ENCODE data around the gene OR10G3. TPM values are rescaled to one million over a fixed set of nuclear protein-coding genes. Genes with fewer than 3 reads are reported as not detected.
A peak's percentile ranks its signal among the peaks of the same experiment; 100 is the strongest.

The OR10G3 gene
- total and polyA plus RNA-seq, 9 donors: 0.13 TPM; not detected in 8

GRCh38 chr14:21536418-21537089 is 43.3 kb downstream of the OR10G3 start:
- Histone ChIP-seq H3K9me3 (replicated peaks; ENCODE audit: control insufficient read depth, low read depth, low read length) (no peaks in the 10 kb centered on the region), H3K27me3 (ENCODE audit: control insufficient read depth, insufficient read depth, low read length) (peaks cover 22% of the 10 kb centered on the region), H3K27ac (ENCODE audit: low read length) (no peak overlapping the region), H3K36me3 (ENCODE audit: control insufficient read depth, insufficient read depth, low read length) (no peaks in the 10 kb centered on the region), H3K4me3 (ENCODE audit: low read length) (peak overlapping the region; percentile 12), H3K4me1 (ENCODE audit: control insufficient read depth, insufficient read depth, low read length) (peaks cover 4% of the 10 kb centered on the region)
- DNase-seq: peak; percentile 35
- WGBS (ENCODE audit: insufficient coverage): 2% methylated on average over 11 of the region's 25 CpGs

DNA sequence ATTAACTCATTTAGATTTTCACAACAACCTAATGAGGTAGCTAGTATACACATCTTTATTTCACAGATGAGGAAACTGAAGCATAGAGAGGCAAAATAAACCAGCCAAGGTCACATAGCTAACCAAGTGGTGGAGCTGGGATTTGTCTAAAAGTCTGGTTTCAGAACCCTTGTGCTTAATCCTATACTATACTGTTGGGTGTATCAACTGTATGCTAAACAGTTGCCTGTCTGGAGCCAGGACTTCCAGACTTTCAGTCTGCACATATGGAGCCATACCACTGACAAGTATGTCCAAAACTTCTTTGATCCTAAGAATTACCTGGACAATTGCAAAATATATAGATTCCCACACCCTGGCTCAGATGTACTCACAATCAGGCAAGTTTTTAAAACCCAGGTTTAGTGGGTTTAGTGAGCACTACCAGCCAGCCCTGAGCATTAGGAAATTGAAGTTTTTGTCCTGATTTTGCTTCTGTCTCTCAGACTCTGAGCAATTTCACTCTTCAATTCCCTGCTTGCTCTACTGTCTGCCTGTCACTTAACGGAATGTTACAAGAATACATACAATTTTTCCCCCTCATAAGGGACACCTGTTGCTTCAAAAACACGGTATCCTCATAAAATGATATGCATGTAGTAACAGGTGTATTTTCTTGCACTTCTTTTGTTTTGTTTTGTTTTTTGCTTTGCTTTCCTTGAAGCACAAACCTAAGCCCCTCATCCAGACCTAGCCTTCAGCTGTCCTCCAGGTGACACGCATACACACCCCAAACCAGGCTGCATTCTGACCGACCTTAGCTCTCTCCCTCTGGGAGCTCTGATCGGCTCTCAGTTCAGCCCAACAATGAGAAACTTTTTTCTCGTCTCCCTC is 44.1 kb downstream of the OR10G3 start:
- H3K27me3 ChIP-seq (ENCODE audit: control insufficient read depth, insufficient read depth, low read length): peaks cover 22% of the 10 kb centered on the region
- H3K27ac ChIP-seq (ENCODE audit: low read length): no peak overlapping the region
- 33% methylated on average over 1 of the region's 6 CpGs for WGBS (ENCODE audit: insufficient coverage)
- peak overlapping the region; percentile 12 for H3K4me3 ChIP-seq (ENCODE audit: low read length)
- DNase-seq: no peak
- H3K9me3 ChIP-seq (replicated peaks; ENCODE audit: control insufficient read depth, low read depth, low read length): no peaks in the 10 kb centered on the region
- H3K4me1 ChIP-seq (ENCODE audit: control insufficient read depth, insufficient read depth, low read length): peaks cover 4% of the 10 kb centered on the region
- H3K36me3 ChIP-seq (ENCODE audit: control insufficient read depth, insufficient read depth, low read length): no peaks in the 10 kb centered on the region

DNA sequence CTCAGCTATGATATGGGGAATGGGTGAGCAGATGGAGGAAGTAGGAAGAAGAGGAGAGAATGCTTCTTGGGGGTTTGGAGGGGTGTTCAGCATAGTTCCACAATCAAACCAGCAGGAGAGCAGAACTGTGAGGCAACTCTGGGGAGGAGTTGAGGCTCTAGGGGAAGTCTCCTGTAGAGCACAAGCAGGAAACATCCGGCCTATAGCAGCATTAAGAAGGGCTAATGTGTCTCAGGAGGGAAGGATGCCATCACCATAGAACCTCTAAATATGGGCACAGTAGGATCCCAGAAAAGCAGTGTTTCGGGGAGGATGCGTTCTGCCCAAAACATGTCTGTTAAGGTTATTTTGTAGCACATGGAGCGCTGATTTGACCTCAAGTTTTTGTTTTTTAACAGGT is 45.3 kb downstream of the OR10G3 start:
- H3K27me3 ChIP-seq (ENCODE audit: control insufficient read depth, insufficient read depth, low read length): peaks cover 22% of the 10 kb centered on the region

DNA sequence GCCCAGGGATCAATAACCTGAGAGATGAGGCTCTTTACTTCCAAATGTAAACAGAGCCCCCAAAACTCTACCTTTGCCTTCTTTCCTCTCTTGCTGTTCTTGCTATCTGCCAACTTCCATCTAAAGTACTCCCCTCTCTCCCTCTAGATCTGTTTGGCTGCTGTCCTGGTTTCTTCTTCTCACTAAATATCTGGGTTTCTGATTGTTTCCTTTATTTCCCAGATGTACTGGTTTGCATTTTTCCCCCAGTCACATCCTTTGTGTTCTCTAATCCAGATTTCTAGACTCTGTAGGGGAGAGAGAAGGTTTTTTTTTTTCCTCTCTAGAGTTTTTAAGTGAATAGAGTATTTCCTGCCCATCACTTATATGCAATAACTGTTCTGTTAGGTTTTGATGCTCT is 46.6 kb downstream of the OR10G3 start:
- H3K4me1 ChIP-seq (ENCODE audit: control insufficient read depth, insufficient read depth, low read length): peaks cover 4% of the 10 kb centered on the region
- H3K27ac ChIP-seq (ENCODE audit: low read length): no peak overlapping the region
- H3K36me3 ChIP-seq (ENCODE audit: control insufficient read depth, insufficient read depth, low read length): no peaks in the 10 kb centered on the region
- no peaks in the 10 kb centered on the region for H3K9me3 ChIP-seq (replicated peaks; ENCODE audit: control insufficient read depth, low read depth, low read length)
- no peak overlapping the region for H3K4me3 ChIP-seq (ENCODE audit: low read length)
- no peak for DNase-seq
- H3K27me3 ChIP-seq (ENCODE audit: control insufficient read depth, insufficient read depth, low read length): peaks cover 22% of the 10 kb centered on the region

More for the DNA sequence above, 45.3 kb downstream of the OR10G3 start:
- WGBS (ENCODE audit: insufficient coverage): 57% methylated on average over 1 of the region's 4 CpGs
- DNase-seq: no peak
- Histone ChIP-seq H3K27ac (ENCODE audit: low read length) (no peak overlapping the region), H3K9me3 (replicated peaks; ENCODE audit: control insufficient read depth, low read depth, low read length) (no peaks in the 10 kb centered on the region), H3K4me1 (ENCODE audit: control insufficient read depth, insufficient read depth, low read length) (peaks cover 4% of the 10 kb centered on the region), H3K4me3 (ENCODE audit: low read length) (no peak overlapping the region), H3K36me3 (ENCODE audit: control insufficient read depth, insufficient read depth, low read length) (no peaks in the 10 kb centered on the region)

GRCh38 chr14:21529515-21529914 is 50.4 kb downstream of the OR10G3 start:
- H3K27me3 ChIP-seq (ENCODE audit: control insufficient read depth, insufficient read depth, low read length): peaks cover 3% of the 10 kb centered on the region
- no peaks in the 10 kb centered on the region for H3K9me3 ChIP-seq (replicated peaks; ENCODE audit: control insufficient read depth, low read depth, low read length)
- DNase-seq: no peak
- peaks cover 12% of the 10 kb centered on the region for H3K4me1 ChIP-seq (ENCODE audit: control insufficient read depth, insufficient read depth, low read length)
- H3K27ac ChIP-seq (ENCODE audit: low read length): no peak overlapping the region
- H3K36me3 ChIP-seq (ENCODE audit: control insufficient read depth, insufficient read depth, low read length): peaks cover 4% of the 10 kb centered on the region
- no CpG with 5 or more reads among the region's 1 CpG for WGBS (ENCODE audit: insufficient coverage)
- no peak overlapping the region for H3K4me3 ChIP-seq (ENCODE audit: low read length)

- Histone ChIP-seq H3K27me3 (ENCODE audit: control insufficient read depth, insufficient read depth, low read length) (no peaks in the 10 kb centered on the region), H3K36me3 (ENCODE audit: control insufficient read depth, insufficient read depth, low read length) (peaks cover 12% of the 10 kb centered on the region), H3K27ac (ENCODE audit: low read length) (no peak overlapping the region), H3K4me3 (ENCODE audit: low read length) (no peak overlapping the region), H3K4me1 (ENCODE audit: control insufficient read depth, insufficient read depth, low read length) (peaks cover 12% of the 10 kb centered on the region), H3K9me3 (replicated peaks; ENCODE audit: control insufficient read depth, low read depth, low read length) (no peaks in the 10 kb centered on the region)
- WGBS (ENCODE audit: insufficient coverage): 83% methylated on average over 1 of the region's 4 CpGs
- DNase-seq: no peak
Measured at GRCh38 chr14:21528381-21529348, 51.2 kb downstream of the OR10G3 start.

GRCh38 chr14:21527318-21527679 is 52.6 kb downstream of the OR10G3 start:
- Histone ChIP-seq H3K27me3 (ENCODE audit: control insufficient read depth, insufficient read depth, low read length) (no peaks in the 10 kb centered on the region), H3K36me3 (ENCODE audit: control insufficient read depth, insufficient read depth, low read length) (peaks cover 18% of the 10 kb centered on the region), H3K4me1 (ENCODE audit: control insufficient read depth, insufficient read depth, low read length) (peaks cover 12% of the 10 kb centered on the region), H3K4me3 (ENCODE audit: low read length) (no peak overlapping the region), H3K9me3 (replicated peaks; ENCODE audit: control insufficient read depth, low read depth, low read length) (no peaks in the 10 kb centered on the region), H3K27ac (ENCODE audit: low read length) (no peak overlapping the region)
- no peak for DNase-seq
- no CpG with 5 or more reads among the region's 1 CpG for WGBS (ENCODE audit: insufficient coverage)

DNA sequence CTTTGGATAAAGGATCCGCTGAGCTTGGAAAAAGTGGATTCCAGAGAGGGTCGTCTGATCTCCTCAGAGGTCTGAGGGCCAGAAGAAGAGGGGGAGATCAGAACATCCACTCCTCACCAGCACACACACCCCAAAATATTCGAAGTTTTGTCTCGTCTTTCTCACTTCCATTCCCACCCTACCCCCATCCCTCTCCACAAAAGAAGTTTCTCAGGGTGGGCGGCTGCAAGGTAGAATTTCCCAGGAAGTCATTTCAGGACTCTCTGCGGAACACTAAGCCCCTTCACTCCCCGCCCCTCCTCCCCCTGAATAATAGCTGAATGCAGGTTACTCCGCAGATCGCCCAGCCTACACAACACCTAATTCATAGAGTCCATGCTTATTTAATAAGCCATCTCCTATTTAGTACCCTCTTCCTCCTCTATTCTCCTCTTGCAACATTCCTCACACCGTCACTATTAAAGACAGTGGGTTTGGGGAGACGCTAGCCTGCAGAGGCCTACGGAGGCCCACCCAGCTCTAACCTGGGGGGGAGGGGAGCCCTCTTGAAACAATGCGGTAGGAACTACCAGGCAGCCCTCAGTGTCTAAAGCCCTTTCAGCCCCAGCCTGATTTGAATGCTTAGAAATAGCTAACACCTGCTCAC is 53.1 kb downstream of the OR10G3 start:
- no peaks in the 10 kb centered on the region for H3K27me3 ChIP-seq (ENCODE audit: control insufficient read depth, insufficient read depth, low read length)
- DNase-seq: no peak
- H3K36me3 ChIP-seq (ENCODE audit: control insufficient read depth, insufficient read depth, low read length): peaks cover 22% of the 10 kb centered on the region
- H3K4me1 ChIP-seq (ENCODE audit: control insufficient read depth, insufficient read depth, low read length): peaks cover 12% of the 10 kb centered on the region
- no peak overlapping the region for H3K27ac ChIP-seq (ENCODE audit: low read length)
- WGBS (ENCODE audit: insufficient coverage): 7% methylated on average over 5 of the region's 13 CpGs
- peak overlapping the region; percentile 75 for H3K4me3 ChIP-seq (ENCODE audit: low read length)
- no peaks in the 10 kb centered on the region for H3K9me3 ChIP-seq (replicated peaks; ENCODE audit: control insufficient read depth, low read depth, low read length)

- Histone ChIP-seq H3K9me3 (replicated peaks; ENCODE audit: control insufficient read depth, low read depth, low read length) (no peaks in the 10 kb centered on the region), H3K27ac (ENCODE audit: low read length) (peak within 1 kb of the TSS; percentile 35), H3K4me1 (ENCODE audit: control insufficient read depth, insufficient read depth, low read length) (peaks cover 12% of the 10 kb centered on the region), H3K4me3 (ENCODE audit: low read length) (peak within 1 kb of the TSS; percentile 75), H3K36me3 (ENCODE audit: control insufficient read depth, insufficient read depth, low read length) (peaks cover 24% of the 10 kb centered on the region), H3K27me3 (ENCODE audit: control insufficient read depth, insufficient read depth, low read length) (no peaks in the 10 kb centered on the region)
- peak; percentile 95 for DNase-seq
- WGBS (ENCODE audit: insufficient coverage): 1% methylated on average over 29 of the region's 43 CpGs
Measured at GRCh38 chr14:21525962-21526671, 53.8 kb downstream of the OR10G3 start, which contains the start of gene SALL2. Gene SALL2 (minus strand): TSS chr14:21526346. CDS start chr14:21526127, 219 bp downstream.
